Panc1 (cell line): ENCODE results near the gene CADPS2.

ENCODE experiments used
- CTCF ChIP-seq: fragments of 450-650 bp; IDR thresholded peaks from 2 replicates; pipeline ENCODE4 v1.5.1; 2017; ENCODE audit warnings: mild to moderate bottlenecking
- POLR2AphosphoS5 ChIP-seq: IDR thresholded peaks from 2 replicates; pipeline ENCODE4 v1.6.1; 2012; ENCODE audit warnings: mild to moderate bottlenecking, low read depth, low read length, moderate library complexity

GRCh38 chr7:122748195-122748594 is 138.1 kb downstream of the CADPS2 start:
- no peak for TF ChIP-seq CTCF
- no peak for TF ChIP-seq POLR2AphosphoS5
